GM12892 (cell line): ENCODE data around the gene BGN.

Experiments used
- POLR2A ChIP-seq: IDR thresholded peaks from 2 replicates; pipeline ENCODE4 v1.6.1; 2011; ENCODE audit warnings: low read depth, low read length, control low read depth
- TAF1 ChIP-seq: IDR thresholded peaks from 2 replicates; pipeline ENCODE4 v1.6.1; 2011; ENCODE audit warnings: low read depth, mild to moderate bottlenecking, control low read depth, low read length, borderline replicate concordance

DNA sequence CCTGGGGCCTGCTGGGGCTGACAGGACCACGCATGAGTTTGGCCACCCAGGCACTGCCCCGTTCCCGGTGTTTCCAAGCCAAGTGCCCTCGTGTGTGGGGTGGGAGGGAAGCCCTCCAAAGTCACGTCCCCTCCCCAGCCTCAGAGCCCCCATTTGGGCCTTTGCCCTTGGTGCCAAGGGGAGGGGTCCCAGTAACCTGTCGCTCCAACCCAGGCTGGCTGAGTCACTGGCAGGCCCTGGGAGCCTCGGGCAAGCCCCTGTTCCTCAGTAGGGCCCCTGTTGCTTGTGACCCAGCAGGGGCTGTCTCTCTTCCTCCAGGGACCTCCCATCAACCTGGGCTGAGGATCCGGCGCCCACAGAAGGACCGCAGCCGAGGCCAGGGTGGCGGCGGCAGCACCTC is 13.7 kb upstream of the BGN start:
- no peak for TF ChIP-seq POLR2A
- no peak for TF ChIP-seq TAF1
